G401.6 (cell line): ENCODE data around the gene CTTN.

Source experiments
- FAIRE-seq: peaks from 2 replicates; lab custom pipeline; 2012; peaks lifted over from hg19 to GRCh38; lab: Jason Lieb, UNC

Gene CTTN

GRCh38 chr11:70456921-70457532 is 58.7 kb downstream of the CTTN start:
- FAIRE-seq: no peak

- no peak for FAIRE-seq
These were observed 60.4 kb downstream of the CTTN start for GRCh38 chr11:70458736-70459135.

GRCh38 chr11:70460111-70460510 is 61.8 kb downstream of the CTTN start:
- no peak for FAIRE-seq

- no peak for FAIRE-seq
These were observed 62.6 kb downstream of the CTTN start for GRCh38 chr11:70460964-70461363.

- no peak for FAIRE-seq
These were observed 64.6 kb downstream of the CTTN start for GRCh38 chr11:70462818-70463477.

GRCh38 chr11:70463478-70464255 is 65.3 kb downstream of the CTTN start:
- FAIRE-seq: no peak

- FAIRE-seq: no peak
These were observed 66.4 kb downstream of the CTTN start for GRCh38 chr11:70464509-70465361.

GRCh38 chr11:70466154-70466553 is 67.8 kb downstream of the CTTN start:
- FAIRE-seq: no peak

- FAIRE-seq: no peak
These were observed 68.3 kb downstream of the CTTN start for GRCh38 chr11:70466596-70466995.

GRCh38 chr11:70467201-70468085 is 69.1 kb downstream of the CTTN start:
- peak; percentile 85 for FAIRE-seq

GRCh38 chr11:70468256-70469195 is 70.2 kb downstream of the CTTN start:
- FAIRE-seq: no peak

GRCh38 chr11:70470127-70470526 is 71.8 kb downstream of the CTTN start:
- FAIRE-seq: no peak

GRCh38 chr11:70471254-70471653 is 72.9 kb downstream of the CTTN start:
- peak; percentile 67 for FAIRE-seq

- no peak for FAIRE-seq
These were observed 73.9 kb downstream of the CTTN start for GRCh38 chr11:70472240-70472639.

GRCh38 chr11:70473186-70473872 is 75.0 kb downstream of the CTTN start:
- FAIRE-seq: no peak

GRCh38 chr11:70473873-70474690 is 75.8 kb downstream of the CTTN start:
- no peak for FAIRE-seq

GRCh38 chr11:70474710-70475109 is 76.4 kb downstream of the CTTN start:
- FAIRE-seq: no peak

- FAIRE-seq: no peak
These were observed 78.3 kb downstream of the CTTN start for GRCh38 chr11:70476669-70477068.

GRCh38 chr11:70477176-70477575 is 78.8 kb downstream of the CTTN start:
- FAIRE-seq: no peak
